AG04450 (cell line): ENCODE measurements around the gene KRTAP13-4. TPM values are rescaled to one million over a fixed set of nuclear protein-coding genes. Genes with fewer than 3 reads are reported as not detected.

Source experiments
- CTCF ChIA-PET: fragments of 300-600, 350-600 bp; formaldehyde crosslinking; extraction: SDS; loops from one replicate; lab custom pipeline; 2022; ENCODE audit warnings: antibody characterized with exemption, inconsistent platforms; lab: Charles Lee
- POLR2A ChIA-PET: fragments of 350-600 bp; formaldehyde crosslinking; extraction: SDS; loops from one replicate; lab custom pipeline; 2021; ENCODE audit warnings: antibody characterized with exemption, inconsistent platforms; lab: Yijun Ruan, JAX
- DNase-seq: peaks from one replicate; pipeline ENCODE4 v3.0.0-alpha.2; 2011; ENCODE audit warnings: low read depth, low spot score
- H3K27ac ChIP-seq: one replicate; pipeline ENCODE4 v1.5.1; 2012; ENCODE audit warnings: low read depth, low read length, control low read depth
- H3K27me3 ChIP-seq: one replicate; pipeline ENCODE4 v1.6.0; 2012; ENCODE audit warnings: low read length; ENCODE audit not compliant: control insufficient read depth, insufficient read depth
- H3K4me3 ChIP-seq: 2 replicates; pipeline ENCODE4 v1.5.1; 2011; ENCODE audit warnings: mild to moderate bottlenecking, low read depth, low read length, control low read depth
- H3K9me3 ChIP-seq: 2 replicates; pipeline ENCODE4 v1.5.1; 2012; ENCODE audit warnings: low read length; ENCODE audit not compliant: control insufficient read depth, insufficient read depth
- CTCF ChIP-seq: IDR thresholded peaks from 2 replicates; pipeline ENCODE4 v1.5.1; 2011; ENCODE audit warnings: low read depth, low read length, control low read depth, inconsistent platforms
- polyA plus RNA-seq: library from polyadenylated mRNA; depleted of rRNA; stranded (reverse); fragments of >200 nt; gene quantifications from 2 replicates; pipeline ENCODE4 v1.2.3, GENCODE V29; 2011

The KRTAP13-4 gene
- polyA plus RNA-seq, 1 experiment: not detected

- POLR2A ChIA-PET: no interaction called here
- Histone ChIP-seq H3K27ac (no peak overlapping the region), H3K4me3 (no peak overlapping the region), H3K27me3 (no peaks in the 10 kb centered on the region), H3K9me3 (peaks cover 4% of the 10 kb centered on the region; the same call in 1 of the 2 replicates)
- no peak for TF ChIP-seq CTCF
- DNase-seq: no peak
- CTCF ChIA-PET: no interaction called here
These were observed 33.7 kb downstream of the KRTAP13-4 start for GRCh38 chr21:30463713-30464112.

GRCh38 chr21:30468900-30469714 is 39.1 kb downstream of the KRTAP13-4 start:
- H3K9me3 ChIP-seq: no peaks in the 10 kb centered on the region
- DNase-seq: no peak
- H3K27ac ChIP-seq: no peak overlapping the region
- H3K4me3 ChIP-seq: no peak overlapping the region
- ChIA-PET POLR2A (no interaction called here), CTCF (no interaction called here)
- TF ChIP-seq CTCF: no peak
- H3K27me3 ChIP-seq: no peaks in the 10 kb centered on the region

GRCh38 chr21:30478004-30478403 is 48.0 kb downstream of the KRTAP13-4 start:
- no peak for DNase-seq
- TF ChIP-seq CTCF: no peak
- no peak overlapping the region for H3K27ac ChIP-seq
- CTCF ChIA-PET: no interaction called here
- POLR2A ChIA-PET: no interaction called here
- H3K4me3 ChIP-seq: no peak overlapping the region
- peaks cover 4% of the 10 kb centered on the region for H3K9me3 ChIP-seq
- no peaks in the 10 kb centered on the region for H3K27me3 ChIP-seq

- Histone ChIP-seq H3K27me3 (no peaks in the 10 kb centered on the region), H3K4me3 (no peak overlapping the region), H3K27ac (no peak overlapping the region), H3K9me3 (peaks cover 4% of the 10 kb centered on the region)
- TF ChIP-seq CTCF: no peak
- DNase-seq: no peak
- ChIA-PET POLR2A (no interaction called here), CTCF (no interaction called here)
These were observed 49.2 kb downstream of the KRTAP13-4 start for GRCh38 chr21:30479259-30479658.

GRCh38 chr21:30480145-30480544 is 50.1 kb downstream of the KRTAP13-4 start, which contains the start of gene KRTAP19-1:
KRTAP19-1 (minus strand) TSS chr21:30480367; CDS start chr21:30480317, 50 bp downstream.
- TF ChIP-seq CTCF: no peak
- no peak within 1 kb of the TSS for H3K4me3 ChIP-seq
- no peak within 1 kb of the TSS for H3K27ac ChIP-seq
- no peak for DNase-seq
- ChIA-PET CTCF (no interaction called here), POLR2A (no interaction called here)
- peaks cover 4% of the 10 kb centered on the region for H3K9me3 ChIP-seq
- no peaks in the 10 kb centered on the region for H3K27me3 ChIP-seq
